Measurements from ENCODE around the gene GM2A. TPM values are rescaled to one million over a fixed set of nuclear protein-coding genes. Genes with fewer than 3 reads are reported as not detected.
"Not testable (repeated sequence)": the region's sequence is repeated elsewhere in the genome, so short reads cannot be mapped to it uniquely, and the experiment has no call there.

GM2A gene
- total RNA-seq, 1 donor from 2014 or later: 23.3 TPM

- intact Hi-C loops (cut with micrococcal nuclease): no loop called here
Observed at GRCh38 chr5:151283120-151283825, 30.3 kb downstream of the GM2A start.

GRCh38 chr5:151284392-151284967 is 31.5 kb downstream of the GM2A start:
- intact Hi-C loops (cut with micrococcal nuclease): no loop called here

GRCh38 chr5:151285683-151286082 is 32.7 kb downstream of the GM2A start:
- intact Hi-C loops (cut with micrococcal nuclease): no loop called here

- intact Hi-C loops (cut with micrococcal nuclease): no loop called here
Observed at GRCh38 chr5:151286246-151286645, 33.3 kb downstream of the GM2A start.

GRCh38 chr5:151288180-151288579 is 35.2 kb downstream of the GM2A start:
- intact Hi-C loops (cut with micrococcal nuclease): no loop called here

- intact Hi-C loops (cut with micrococcal nuclease): no loop called here
Observed at GRCh38 chr5:151293624-151294023, 40.6 kb downstream of the GM2A start.

GRCh38 chr5:151295138-151295537 is 42.2 kb downstream of the GM2A start:
- intact Hi-C loops (cut with micrococcal nuclease): no loop called here

GRCh38 chr5:151295791-151296477 is 42.9 kb downstream of the GM2A start:
- intact Hi-C loops (cut with micrococcal nuclease): no loop called here

GRCh38 chr5:151296478-151296830 is 43.5 kb downstream of the GM2A start:
- intact Hi-C loops (cut with micrococcal nuclease): no loop called here

GRCh38 chr5:151296974-151297373 is 44.0 kb downstream of the GM2A start:
- intact Hi-C loops (cut with micrococcal nuclease): no loop called here

- intact Hi-C loops (cut with micrococcal nuclease): no loop called here
Observed at GRCh38 chr5:151298063-151298855, 45.3 kb downstream of the GM2A start.

GRCh38 chr5:151303666-151304065 is 50.7 kb downstream of the GM2A start, which contains the start of gene SLC36A3:
Gene SLC36A3, minus strand, starts transcription at chr5:151303766. Its CDS starts 412 bp downstream, at chr5:151303354.
- intact Hi-C loops (cut with micrococcal nuclease): no loop called here

- intact Hi-C loops (cut with micrococcal nuclease): not testable (repeated sequence)
Observed at GRCh38 chr5:151309266-151309665, 56.3 kb downstream of the GM2A start.

- intact Hi-C loops (cut with micrococcal nuclease): loop anchor here (10.0 kb wide), 1 partner anchor 195 kb away; no protein-coding TSS in a partner anchor
Observed at GRCh38 chr5:151309821-151310220, 56.8 kb downstream of the GM2A start.

- intact Hi-C loops (cut with micrococcal nuclease): loop anchor here (10.0 kb wide), 1 partner anchor 194 kb away; no protein-coding TSS in a partner anchor
Observed at GRCh38 chr5:151310932-151311331, 57.9 kb downstream of the GM2A start.

GRCh38 chr5:151312756-151313324 is 59.9 kb downstream of the GM2A start:
- intact Hi-C loops (cut with micrococcal nuclease): loop anchor here (10.0 kb wide), 1 partner anchor 192 kb away; no protein-coding TSS in a partner anchor

- intact Hi-C loops (cut with micrococcal nuclease): loop anchor here (10.0 kb wide), 1 partner anchor 191 kb away; no protein-coding TSS in a partner anchor
Observed at GRCh38 chr5:151313357-151313756, 60.4 kb downstream of the GM2A start.

- intact Hi-C loops (cut with micrococcal nuclease): loop anchor here (5.0 to 10.0 kb wide), 2 partner anchors 189 kb away; no protein-coding TSS in a partner anchor
Observed at GRCh38 chr5:151315998-151316597, 63.1 kb downstream of the GM2A start.

GRCh38 chr5:151317871-151318270 is 64.9 kb downstream of the GM2A start:
- intact Hi-C loops (cut with micrococcal nuclease): loop anchor here (5.0 to 10.0 kb wide), 2 partner anchors 187 to 191 kb away; no protein-coding TSS in a partner anchor

Measured in T-helper 2 cell treated with Interferon-gamma antibody and Interleukin-4, amounts not matched to agents 100 ng/mL and 5 ng/mL, for 36 hours (primary cell).